GM19467 (cell line): Measurements from ENCODE around the gene DNAJB2.
"Not testable (repeated sequence)": the region's sequence is repeated elsewhere in the genome, so short reads cannot be mapped to it uniquely, and the experiment has no call there.

ENCODE experiments used
- ATAC-seq: cut with Tn5 transposase; IDR thresholded peaks from one replicate; pipeline ENCODE4 v1.9.1; 2021; ENCODE audit warnings: mild to moderate bottlenecking, moderate library complexity; ENCODE audit not compliant: unreplicated experiment

Gene DNAJB2

GRCh38 chr2:219254590-219255201 lies 24.5 kb upstream of the DNAJB2 start:
- peak; percentile 18 for ATAC-seq

- ATAC-seq: not testable (repeated sequence)
Measured at GRCh38 chr2:219258942-219259341, 20.2 kb upstream of the DNAJB2 start.

- no peak for ATAC-seq
Measured at GRCh38 chr2:219261024-219261855, 17.9 kb upstream of the DNAJB2 start.

- no peak for ATAC-seq
Measured at GRCh38 chr2:219266232-219266631, 12.9 kb upstream of the DNAJB2 start.

GRCh38 chr2:219266886-219267285 lies 12.3 kb upstream of the DNAJB2 start:
- ATAC-seq: no peak

- no peak for ATAC-seq
Measured at GRCh38 chr2:219268294-219268693, 10.9 kb upstream of the DNAJB2 start.

GRCh38 chr2:219269362-219270054 lies 9.7 kb upstream of the DNAJB2 start:
- no peak for ATAC-seq

- no peak for ATAC-seq
Measured at GRCh38 chr2:219270055-219270372, 9.2 kb upstream of the DNAJB2 start.

GRCh38 chr2:219271021-219271420 lies 8.1 kb upstream of the DNAJB2 start:
- ATAC-seq: no peak

GRCh38 chr2:219272356-219272755 lies 6.8 kb upstream of the DNAJB2 start:
- ATAC-seq: no peak

- no peak for ATAC-seq
Measured at GRCh38 chr2:219272995-219273394, 6.2 kb upstream of the DNAJB2 start.

GRCh38 chr2:219273937-219274336 lies 5.2 kb upstream of the DNAJB2 start:
- ATAC-seq: no peak

- no peak for ATAC-seq
Measured at GRCh38 chr2:219274361-219274921, 4.7 kb upstream of the DNAJB2 start.

GRCh38 chr2:219277703-219278654 lies 1.2 kb upstream of the DNAJB2 start:
- ATAC-seq: peak; percentile 24

- no peak for ATAC-seq
Measured at GRCh38 chr2:219278655-219279150, 463 bp upstream of the DNAJB2 start.

- no peak for ATAC-seq
Measured at GRCh38 chr2:219279916-219280516, 850 bp downstream of the DNAJB2 start.

GRCh38 chr2:219280651-219281050 lies 1.5 kb downstream of the DNAJB2 start:
- no peak for ATAC-seq

- no peak for ATAC-seq
Measured at GRCh38 chr2:219281588-219281987, 2.4 kb downstream of the DNAJB2 start.

GRCh38 chr2:219282375-219282774 lies 3.2 kb downstream of the DNAJB2 start:
- no peak for ATAC-seq
